K562 (cell line): Measurements from ENCODE around the gene NSMF. TPM values are rescaled to one million over a fixed set of nuclear protein-coding genes. Genes with fewer than 3 reads are reported as not detected.
A peak's percentile ranks its signal among the peaks of the same experiment; 100 is the strongest.

ENCODE experiments used
- CBFA2T3 ChIP-seq: fragments of 450-650 bp; IDR thresholded peaks from 2 replicates; pipeline ENCODE4 v1.6.1; 2017
- CBFB ChIP-seq: sonication (generic); formaldehyde crosslinking; IDR thresholded peaks from 2 replicates; pipeline ENCODE4 v1.4.0; 2020; ENCODE audit warnings: mild to moderate bottlenecking, missing genetic modification reagents
- HMG20B ChIP-seq: fragments of 250-450 bp; sonication (Bioruptor Pico); IDR thresholded peaks from 2 replicates; pipeline ENCODE4 v1.5.0; 2021; ENCODE audit warnings: mild to moderate bottlenecking
- IFI16 ChIP-seq: fragments of 250-450 bp; sonication (Bioruptor Pico); IDR thresholded peaks from 2 replicates; pipeline ENCODE4 v2.1.2; 2022; ENCODE audit warnings: mild to moderate bottlenecking, inconsistent platforms
- JUN ChIP-seq, 2 experiments: sonication (generic) in 1 of 2; formaldehyde crosslinking in 1 of 2; IDR thresholded peaks; 2 replicates each; pipeline versions ENCODE4 v1.6.1 to v1.8.0; 2012 to 2022; ENCODE audit warnings: borderline replicate concordance in 2 of 2, mild to moderate bottlenecking in 2 of 2, improper control_type of control experiment in 1 of 2, low read depth in 1 of 2, low read length in 1 of 2, missing genetic modification reagents in 1 of 2
- NRF1 ChIP-seq, 2 experiments: fragments of 450-650 bp; IDR thresholded peaks in 1 of 2; conservative IDR thresholded peaks in 1 of 2; 2 replicates each; pipeline ENCODE4 v1.6.1; 2014; ENCODE audit warnings: mild to moderate bottlenecking in 2 of 2
- SMAD4 ChIP-seq: fragments of 250-450 bp; sonication (Bioruptor Pico); conservative IDR thresholded peaks from 2 replicates; pipeline ENCODE4 v1.8.0; 2021; ENCODE audit warnings: inconsistent platforms, mild to moderate bottlenecking, moderate library complexity
- SMARCA4 ChIP-seq: fragments of 450-650 bp; IDR thresholded peaks from 2 replicates; pipeline ENCODE4 v1.6.1; 2016
- TRIM24 ChIP-seq, 2 experiments: fragments of 450-650 bp; IDR thresholded peaks; 2 replicates each; pipeline ENCODE4 v1.6.1; 2016
- ZBTB7A ChIP-seq: IDR thresholded peaks from 2 replicates; pipeline ENCODE4 v1.6.1; 2011; ENCODE audit warnings: low read depth, mild to moderate bottlenecking, low read length, moderate library complexity, borderline replicate concordance; ENCODE audit not compliant: control insufficient read depth
- ZC3H8 ChIP-seq: fragments of 450-650 bp; IDR thresholded peaks from 2 replicates; pipeline ENCODE4 v1.6.1; 2017
- ZNF778 ChIP-seq: fragments of 450-650 bp; formaldehyde crosslinking; IDR thresholded peaks from 2 replicates; pipeline ENCODE4 v1.4.0; 2020; ENCODE audit warnings: mild to moderate bottlenecking, moderate library complexity
- polyA plus RNA-seq, 8 experiments: library from polyadenylated mRNA; depleted of rRNA in 4 of 8; stranded (reverse) in 5 of 8; unstranded in 3 of 8; fragments of >200 nt; fragmentation: Nextera tagmentation in 2 of 8; fragmentation: Illumina TruSeq in 1 of 8; extraction: Ambion mirVana in 2 of 8; extraction: Trizol in 1 of 8; gene quantifications; 2 replicates each; pipeline versions ENCODE4 v1.2.1 to v1.2.3, GENCODE V29; 2011 to 2014; ENCODE audit warnings: inconsistent platforms in 1 of 8, missing spikeins in 1 of 8
- total RNA-seq, 7 experiments: library from RNA; depleted of rRNA in 6 of 7; stranded (reverse); fragments of >200 nt in 6 of 7; fragmentation: Illumina TruSeq in 2 of 7; extraction: Trizol in 2 of 7; gene quantifications; 2 replicates each; pipeline versions ENCODE4 v1.2.1 to v1.2.3, GENCODE V29; 2011 to 2021; ENCODE audit warnings: low replicate concordance in 1 of 7
- TF ChIP-seq, protein P1 (sequence below), 2 experiments: IDR thresholded peaks; 2 replicates each; pipeline ENCODE4 v1.6.1; 2011; ENCODE audit warnings: borderline replicate concordance in 1 of 2, control low read depth in 1 of 2, low read depth in 1 of 2, low read length in 1 of 2, mild to moderate bottlenecking in 1 of 2, mixed read lengths in 1 of 2, moderate library complexity in 1 of 2; ENCODE audit not compliant: insufficient read depth in 1 of 2, insufficient read length in 1 of 2, poor library complexity in 1 of 2, severe bottlenecking in 1 of 2; ENCODE audit errors: extremely low read depth in 1 of 2
- TF ChIP-seq, protein P2 (sequence below): sonication (generic); formaldehyde crosslinking; IDR thresholded peaks from 2 replicates; pipeline ENCODE4 v1.8.0; 2022; ENCODE audit warnings: mild to moderate bottlenecking, missing genetic modification reagents
- TF ChIP-seq, protein P3 (sequence below): fragments of 450-650 bp; formaldehyde crosslinking; IDR thresholded peaks from 2 replicates; pipeline ENCODE4 v1.4.0; 2022; ENCODE audit warnings: mild to moderate bottlenecking, moderate library complexity
- TF ChIP-seq, protein P4 (sequence below), 2 experiments: fragments of 450-650 bp; formaldehyde crosslinking in 1 of 2; IDR thresholded peaks; 2 replicates each; pipeline versions ENCODE4 v1.4.0 to v1.6.1; 2014 to 2020; ENCODE audit warnings: mild to moderate bottlenecking in 2 of 2, borderline replicate concordance in 1 of 2, low read depth in 1 of 2

NSMF gene
- total and polyA plus RNA-seq, 9 of the 15 experiments (the other 6 are each of a cell fraction or from before 2014, with no cell fraction given): 0.20 to 82.7 (median 29.3) TPM

DNA sequence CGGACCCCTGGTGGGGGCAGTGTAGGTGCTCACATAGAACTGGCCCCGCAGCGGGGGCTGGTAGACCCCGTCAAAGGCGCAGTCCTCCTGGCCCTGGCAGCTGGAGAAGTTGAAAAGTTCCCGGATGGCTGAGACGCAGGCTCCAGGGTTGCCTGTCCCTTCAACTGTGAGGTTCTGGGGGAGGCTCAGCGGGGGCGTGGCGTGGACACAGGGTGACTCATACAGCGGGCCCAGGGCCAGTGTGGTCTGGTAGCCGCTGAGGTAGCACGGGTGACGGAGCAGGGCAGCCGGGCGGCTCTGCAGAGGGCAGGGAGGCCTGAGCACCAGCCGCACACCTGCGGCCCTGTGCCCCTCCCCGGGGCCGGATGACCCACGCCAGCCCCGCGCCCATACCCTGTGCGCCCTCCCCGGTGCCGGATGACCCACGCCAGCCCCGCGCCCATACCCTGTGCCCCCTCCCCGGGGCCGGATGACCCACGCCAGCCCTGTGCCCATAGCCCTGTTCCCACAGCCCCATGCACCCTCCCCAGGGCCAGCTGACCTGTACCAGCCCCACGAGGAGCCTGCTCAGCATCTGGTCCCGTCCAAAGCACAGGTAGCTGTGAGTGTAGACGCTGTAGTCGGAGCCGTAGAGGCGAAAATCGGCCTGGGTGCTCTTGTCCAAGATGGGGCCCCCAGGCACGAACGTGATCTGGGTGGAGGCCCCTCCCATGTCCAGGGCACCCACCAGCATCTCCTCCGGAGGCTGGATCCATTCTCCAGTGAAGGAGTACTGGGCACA, 23.0 kb downstream of the NSMF start (continued):
- TF ChIP-seq, protein P1, sequence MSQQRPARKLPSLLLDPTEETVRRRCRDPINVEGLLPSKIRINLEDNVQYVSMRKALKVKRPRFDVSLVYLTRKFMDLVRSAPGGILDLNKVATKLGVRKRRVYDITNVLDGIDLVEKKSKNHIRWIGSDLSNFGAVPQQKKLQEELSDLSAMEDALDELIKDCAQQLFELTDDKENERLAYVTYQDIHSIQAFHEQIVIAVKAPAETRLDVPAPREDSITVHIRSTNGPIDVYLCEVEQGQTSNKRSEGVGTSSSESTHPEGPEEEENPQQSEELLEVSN (IDR thresholded peaks at IDR 0.05; ENCODE audit: borderline replicate concordance in 1 of 2, extremely low read depth in 1 of 2, insufficient read depth in 1 of 2, insufficient read length in 1 of 2, low read depth in 1 of 2, low read length in 1 of 2, poor library complexity in 1 of 2, severe bottlenecking in 1 of 2): peak in 1 of 2 experiments; percentile 12
- TF ChIP-seq CBFA2T3 (peak; percentile 28), SMAD4 (peak; percentile 59; the same call in 1 of the 2 replicates), ZC3H8 (no peak), IFI16 (no peak), TRIM24 (IDR thresholded peaks at IDR 0.05) (no peak), ZBTB7A (no peak; the same call in 1 of the 2 replicates), HMG20B (CRISPR knock-in tag) (no peak), NRF1 (conservative IDR thresholded peaks at IDR 0.05 in 1 of 2, IDR thresholded peaks at IDR 0.05 in 1 of 2) (peak; percentile 59 to 70), JUN (IDR thresholded peaks at IDR 0.05; ENCODE audit: borderline replicate concordance, low read depth, low read length) (peak; percentile 96), JUN (CRISPR knock-in tag; IDR thresholded peaks at IDR 0.05; ENCODE audit: borderline replicate concordance) (peak; percentile 21; the same call in 1 of the 2 replicates), ZNF778 (CRISPR knock-in tag) (no peak), CBFB (no peak), SMARCA4 (peak; percentile 70)
- TF ChIP-seq, protein P2, sequence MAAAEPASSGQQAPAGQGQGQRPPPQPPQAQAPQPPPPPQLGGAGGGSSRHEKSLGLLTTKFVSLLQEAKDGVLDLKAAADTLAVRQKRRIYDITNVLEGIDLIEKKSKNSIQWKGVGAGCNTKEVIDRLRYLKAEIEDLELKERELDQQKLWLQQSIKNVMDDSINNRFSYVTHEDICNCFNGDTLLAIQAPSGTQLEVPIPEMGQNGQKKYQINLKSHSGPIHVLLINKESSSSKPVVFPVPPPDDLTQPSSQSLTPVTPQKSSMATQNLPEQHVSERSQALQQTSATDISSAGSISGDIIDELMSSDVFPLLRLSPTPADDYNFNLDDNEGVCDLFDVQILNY (CRISPR knock-in tag): no peak
- TF ChIP-seq, protein P3, sequence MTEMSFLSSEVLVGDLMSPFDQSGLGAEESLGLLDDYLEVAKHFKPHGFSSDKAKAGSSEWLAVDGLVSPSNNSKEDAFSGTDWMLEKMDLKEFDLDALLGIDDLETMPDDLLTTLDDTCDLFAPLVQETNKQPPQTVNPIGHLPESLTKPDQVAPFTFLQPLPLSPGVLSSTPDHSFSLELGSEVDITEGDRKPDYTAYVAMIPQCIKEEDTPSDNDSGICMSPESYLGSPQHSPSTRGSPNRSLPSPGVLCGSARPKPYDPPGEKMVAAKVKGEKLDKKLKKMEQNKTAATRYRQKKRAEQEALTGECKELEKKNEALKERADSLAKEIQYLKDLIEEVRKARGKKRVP (CRISPR knock-in tag): 0 out of 2 replicates have a peak, but pooled peaks have one; percentile 38
- TF ChIP-seq, protein P4, sequence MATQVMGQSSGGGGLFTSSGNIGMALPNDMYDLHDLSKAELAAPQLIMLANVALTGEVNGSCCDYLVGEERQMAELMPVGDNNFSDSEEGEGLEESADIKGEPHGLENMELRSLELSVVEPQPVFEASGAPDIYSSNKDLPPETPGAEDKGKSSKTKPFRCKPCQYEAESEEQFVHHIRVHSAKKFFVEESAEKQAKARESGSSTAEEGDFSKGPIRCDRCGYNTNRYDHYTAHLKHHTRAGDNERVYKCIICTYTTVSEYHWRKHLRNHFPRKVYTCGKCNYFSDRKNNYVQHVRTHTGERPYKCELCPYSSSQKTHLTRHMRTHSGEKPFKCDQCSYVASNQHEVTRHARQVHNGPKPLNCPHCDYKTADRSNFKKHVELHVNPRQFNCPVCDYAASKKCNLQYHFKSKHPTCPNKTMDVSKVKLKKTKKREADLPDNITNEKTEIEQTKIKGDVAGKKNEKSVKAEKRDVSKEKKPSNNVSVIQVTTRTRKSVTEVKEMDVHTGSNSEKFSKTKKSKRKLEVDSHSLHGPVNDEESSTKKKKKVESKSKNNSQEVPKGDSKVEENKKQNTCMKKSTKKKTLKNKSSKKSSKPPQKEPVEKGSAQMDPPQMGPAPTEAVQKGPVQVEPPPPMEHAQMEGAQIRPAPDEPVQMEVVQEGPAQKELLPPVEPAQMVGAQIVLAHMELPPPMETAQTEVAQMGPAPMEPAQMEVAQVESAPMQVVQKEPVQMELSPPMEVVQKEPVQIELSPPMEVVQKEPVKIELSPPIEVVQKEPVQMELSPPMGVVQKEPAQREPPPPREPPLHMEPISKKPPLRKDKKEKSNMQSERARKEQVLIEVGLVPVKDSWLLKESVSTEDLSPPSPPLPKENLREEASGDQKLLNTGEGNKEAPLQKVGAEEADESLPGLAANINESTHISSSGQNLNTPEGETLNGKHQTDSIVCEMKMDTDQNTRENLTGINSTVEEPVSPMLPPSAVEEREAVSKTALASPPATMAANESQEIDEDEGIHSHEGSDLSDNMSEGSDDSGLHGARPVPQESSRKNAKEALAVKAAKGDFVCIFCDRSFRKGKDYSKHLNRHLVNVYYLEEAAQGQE (IDR thresholded peaks at IDR 0.05; ENCODE audit: borderline replicate concordance): peak; percentile 30; the same call in 1 of the 2 replicates
- TF ChIP-seq, protein P4 (CRISPR knock-in tag; IDR thresholded peaks at IDR 0.05; ENCODE audit: low read depth): no peak
